Fibroblast of the aortic adventitia (primary cell): ENCODE data around the gene GLI1. TPM values are rescaled to one million over a fixed set of nuclear protein-coding genes. Genes with fewer than 3 reads are reported as not detected.
"Not testable (repeated sequence)": the region's sequence is repeated elsewhere in the genome, so short reads cannot be mapped to it uniquely, and the experiment has no call there.

ENCODE experiments used
- DNase-seq: peaks from one replicate; pipeline ENCODE4 v3.0.0-alpha.2; 2010; ENCODE audit warnings: low read depth
- H3K4me3 ChIP-seq: 2 replicates; pipeline ENCODE4 v1.5.1; 2011; ENCODE audit warnings: low read depth, mild to moderate bottlenecking, control low read depth, low read length, moderate library complexity
- CTCF ChIP-seq: IDR thresholded peaks from 2 replicates; pipeline ENCODE4 v1.5.1; 2011; ENCODE audit warnings: mild to moderate bottlenecking, low read length, control low read depth, inconsistent platforms; ENCODE audit not compliant: insufficient read depth
- total RNA-seq: library from RNA; depleted of rRNA; stranded (reverse); fragments of >200 nt; gene quantifications from 2 replicates; pipeline ENCODE4 v1.2.3, GENCODE V29; 2012; ENCODE audit warnings: low replicate concordance

Gene GLI1
- total RNA-seq, 1 donor: 1.1 TPM

GRCh38 chr12:57488402-57489156, 29.0 kb downstream of the GLI1 start:
- no peak for TF ChIP-seq CTCF
- peak; percentile 20 for DNase-seq

GRCh38 chr12:57489157-57489641, 29.6 kb downstream of the GLI1 start:
- no peak for DNase-seq
- TF ChIP-seq CTCF: no peak
- H3K4me3 ChIP-seq: peak overlapping the region; percentile 99

More at GRCh38 chr12:57488402-57489156, 29.0 kb downstream of the GLI1 start:
- H3K4me3 ChIP-seq: peak overlapping the region; percentile 99

- no peak for DNase-seq
- no peak for TF ChIP-seq CTCF
- no peak overlapping the region for H3K4me3 ChIP-seq
Measured at GRCh38 chr12:57490126-57490525, 30.5 kb downstream of the GLI1 start.

GRCh38 chr12:57491393-57492280, 32.1 kb downstream of the GLI1 start:
- no peak for DNase-seq
- H3K4me3 ChIP-seq: no peak overlapping the region
- TF ChIP-seq CTCF: no peak

GRCh38 chr12:57495051-57495701, 35.6 kb downstream of the GLI1 start:
- DNase-seq, H3K4me3 ChIP-seq: not testable (repeated sequence)

- no peak for DNase-seq
- H3K4me3 ChIP-seq: no peak overlapping the region
- no peak for TF ChIP-seq CTCF
Measured at GRCh38 chr12:57496822-57497221, 37.2 kb downstream of the GLI1 start.
